NB4 (cell line): Measurements from ENCODE around the gene KLHL30.

ENCODE experiments used
- DNase-seq: peaks from one replicate; pipeline ENCODE4 v3.0.0; 2010; ENCODE audit warnings: low read depth
- H3K4me3 ChIP-seq: one replicate; pipeline ENCODE4 v1.5.1; 2011; ENCODE audit warnings: mild to moderate bottlenecking, low read depth, low read length, moderate library complexity
- MYC ChIP-seq: IDR thresholded peaks from 2 replicates; pipeline ENCODE4 v1.6.1; 2011; ENCODE audit warnings: low read depth, low read length
- POLR2A ChIP-seq: IDR thresholded peaks from 2 replicates; pipeline ENCODE4 v1.6.1; 2011; ENCODE audit warnings: mild to moderate bottlenecking; ENCODE audit not compliant: insufficient read length; ENCODE audit errors: extremely low read depth
- TF ChIP-seq, protein P1 (sequence below): IDR thresholded peaks from one replicate; pipeline ENCODE4 v1.5.1; 2012; ENCODE audit warnings: low read depth, low read length
- TF ChIP-seq, protein P2 (sequence below): IDR thresholded peaks from 2 replicates; pipeline ENCODE4 v1.6.1; 2011; ENCODE audit warnings: low read depth, low read length

The KLHL30 gene

DNA sequence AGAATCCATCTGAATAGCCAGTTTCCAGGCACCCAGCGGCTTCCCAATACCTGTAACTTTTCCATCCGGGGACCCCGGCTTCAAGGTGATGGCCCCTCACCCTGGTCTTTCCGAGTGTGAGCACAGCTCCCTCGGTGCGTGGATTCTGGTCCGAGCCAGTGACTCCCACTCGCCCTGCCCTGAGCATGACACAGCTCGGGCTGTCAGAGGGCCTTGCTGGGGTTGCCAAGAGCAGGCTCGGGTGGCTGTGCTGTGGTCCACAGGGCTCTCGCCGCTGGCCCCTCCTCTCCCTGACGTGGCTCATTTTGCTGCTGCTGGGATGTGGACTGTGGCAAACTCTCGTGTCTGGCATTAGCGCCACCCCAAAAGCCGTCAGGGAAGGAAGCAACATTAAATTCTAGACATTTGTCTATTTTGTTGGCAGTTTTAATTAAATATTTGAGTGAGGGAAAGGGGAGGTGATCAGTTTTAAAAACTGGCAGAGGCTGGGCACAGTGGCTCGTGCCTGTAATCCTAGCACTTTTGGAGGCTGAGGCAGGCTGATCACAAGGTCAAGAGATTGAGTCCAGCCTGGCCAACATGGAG, 43.9 kb upstream of the KLHL30 start:
- TF ChIP-seq MYC (no peak), POLR2A (no peak)
- TF ChIP-seq, protein P1, sequence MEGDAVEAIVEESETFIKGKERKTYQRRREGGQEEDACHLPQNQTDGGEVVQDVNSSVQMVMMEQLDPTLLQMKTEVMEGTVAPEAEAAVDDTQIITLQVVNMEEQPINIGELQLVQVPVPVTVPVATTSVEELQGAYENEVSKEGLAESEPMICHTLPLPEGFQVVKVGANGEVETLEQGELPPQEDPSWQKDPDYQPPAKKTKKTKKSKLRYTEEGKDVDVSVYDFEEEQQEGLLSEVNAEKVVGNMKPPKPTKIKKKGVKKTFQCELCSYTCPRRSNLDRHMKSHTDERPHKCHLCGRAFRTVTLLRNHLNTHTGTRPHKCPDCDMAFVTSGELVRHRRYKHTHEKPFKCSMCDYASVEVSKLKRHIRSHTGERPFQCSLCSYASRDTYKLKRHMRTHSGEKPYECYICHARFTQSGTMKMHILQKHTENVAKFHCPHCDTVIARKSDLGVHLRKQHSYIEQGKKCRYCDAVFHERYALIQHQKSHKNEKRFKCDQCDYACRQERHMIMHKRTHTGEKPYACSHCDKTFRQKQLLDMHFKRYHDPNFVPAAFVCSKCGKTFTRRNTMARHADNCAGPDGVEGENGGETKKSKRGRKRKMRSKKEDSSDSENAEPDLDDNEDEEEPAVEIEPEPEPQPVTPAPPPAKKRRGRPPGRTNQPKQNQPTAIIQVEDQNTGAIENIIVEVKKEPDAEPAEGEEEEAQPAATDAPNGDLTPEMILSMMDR: no peak
- TF ChIP-seq, protein P2, sequence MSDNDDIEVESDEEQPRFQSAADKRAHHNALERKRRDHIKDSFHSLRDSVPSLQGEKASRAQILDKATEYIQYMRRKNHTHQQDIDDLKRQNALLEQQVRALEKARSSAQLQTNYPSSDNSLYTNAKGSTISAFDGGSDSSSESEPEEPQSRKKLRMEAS: no peak
- DNase-seq: no peak
- no peak overlapping the region for H3K4me3 ChIP-seq

DNA sequence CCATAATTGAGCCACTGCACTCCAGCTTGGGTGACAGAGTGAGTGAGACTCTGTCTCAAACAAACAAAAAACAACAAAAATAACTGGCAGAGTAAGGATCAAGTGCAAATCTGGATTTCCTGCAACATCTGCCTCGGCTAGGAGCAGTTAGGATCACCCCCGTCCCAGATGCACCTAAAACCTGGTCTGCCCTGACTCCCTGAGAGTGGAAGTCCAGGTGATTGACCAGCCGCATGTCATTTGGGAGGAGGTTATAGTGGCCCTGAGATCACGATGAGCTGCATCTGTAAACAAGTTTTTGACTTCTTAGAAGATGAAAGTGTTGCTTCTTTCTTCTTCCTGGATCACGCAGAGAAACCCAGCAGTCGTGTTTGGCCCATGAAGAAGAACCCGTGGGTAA, 43.3 kb upstream of the KLHL30 start:
- TF ChIP-seq, protein P2: no peak
- DNase-seq: no peak

DNA sequence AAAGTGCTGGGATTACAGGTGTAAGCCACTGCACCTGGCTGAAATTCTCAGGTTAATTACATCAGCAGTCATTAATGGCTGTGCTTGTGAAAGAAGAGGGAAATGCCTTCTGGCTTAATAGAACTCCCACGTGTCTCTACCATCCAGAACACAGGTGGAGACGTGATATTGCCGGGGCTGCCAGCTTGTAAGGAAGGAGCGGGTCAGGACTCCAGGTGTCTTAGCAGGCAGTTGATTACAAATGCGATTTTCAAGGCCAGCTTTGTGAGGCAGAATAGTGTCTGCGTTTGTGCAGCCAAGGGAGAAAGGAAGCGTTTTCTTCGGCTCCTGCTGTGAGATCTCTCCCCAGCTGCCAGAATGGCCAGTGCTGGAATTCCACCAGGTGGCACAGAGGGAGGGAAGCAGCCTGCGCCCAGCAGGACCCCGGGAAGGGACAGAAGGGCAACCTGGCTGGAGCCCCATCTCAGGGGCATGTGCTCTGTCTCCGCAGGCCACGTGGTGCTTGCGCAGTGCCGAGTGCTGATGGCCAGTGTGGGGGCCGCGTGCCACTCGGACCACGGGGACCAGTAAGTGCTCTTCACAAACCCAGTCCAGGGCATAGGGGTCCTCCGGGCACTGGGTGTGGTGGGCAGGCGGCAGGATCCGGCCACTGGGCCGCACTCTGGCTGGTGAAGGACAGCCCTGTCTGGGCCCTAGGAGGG, 42.0 kb upstream of the KLHL30 start:
- no peak overlapping the region for H3K4me3 ChIP-seq
- TF ChIP-seq, protein P2: no peak
- TF ChIP-seq MYC: no peak
- TF ChIP-seq, protein P1: no peak
- TF ChIP-seq POLR2A: no peak
- DNase-seq: no peak

More for the DNA sequence above, 43.3 kb upstream of the KLHL30 start:
- no peak overlapping the region for H3K4me3 ChIP-seq

DNA sequence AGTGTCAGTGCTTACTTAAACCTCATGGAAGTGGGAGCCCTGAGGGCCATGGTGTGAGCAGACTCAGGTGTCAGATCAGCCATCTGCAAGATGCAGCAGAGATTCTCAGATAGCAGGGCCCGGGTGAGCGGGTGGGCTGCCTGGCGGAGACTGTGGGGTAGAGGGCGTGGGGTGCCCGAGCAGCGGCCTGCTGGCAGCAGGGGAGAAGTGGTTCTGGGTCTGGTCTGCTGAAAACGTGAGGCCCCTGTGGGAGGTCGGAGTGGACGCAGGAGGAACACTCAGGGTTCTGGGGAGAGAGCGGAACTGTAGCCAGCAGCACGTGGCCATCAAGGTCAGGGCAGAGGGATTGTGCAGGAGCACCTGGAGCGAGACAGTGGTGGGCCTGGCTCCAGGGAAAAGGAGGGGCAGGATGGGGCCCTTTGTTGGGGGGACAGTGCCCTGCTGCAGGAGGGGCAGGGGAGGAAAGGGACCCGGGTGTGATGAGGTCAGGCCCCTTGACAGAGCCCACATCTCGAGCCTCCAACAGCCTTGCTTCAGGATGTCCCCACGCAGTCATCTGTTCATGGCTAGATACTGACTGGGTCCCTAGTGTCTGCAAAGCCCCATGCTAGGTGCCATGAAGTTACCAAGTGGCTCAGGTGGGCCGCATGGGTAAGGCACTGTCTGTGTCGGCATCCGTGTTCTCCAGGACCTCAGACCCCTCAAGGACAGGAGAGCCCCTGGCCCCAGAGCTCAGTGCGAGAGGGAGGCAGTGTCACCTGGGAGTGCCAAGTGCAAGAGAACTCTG, 41.1 kb upstream of the KLHL30 start:
- no peak overlapping the region for H3K4me3 ChIP-seq
- TF ChIP-seq POLR2A (no peak), MYC (no peak)
- TF ChIP-seq, protein P2: no peak
- TF ChIP-seq, protein P1: no peak
- no peak for DNase-seq

DNA sequence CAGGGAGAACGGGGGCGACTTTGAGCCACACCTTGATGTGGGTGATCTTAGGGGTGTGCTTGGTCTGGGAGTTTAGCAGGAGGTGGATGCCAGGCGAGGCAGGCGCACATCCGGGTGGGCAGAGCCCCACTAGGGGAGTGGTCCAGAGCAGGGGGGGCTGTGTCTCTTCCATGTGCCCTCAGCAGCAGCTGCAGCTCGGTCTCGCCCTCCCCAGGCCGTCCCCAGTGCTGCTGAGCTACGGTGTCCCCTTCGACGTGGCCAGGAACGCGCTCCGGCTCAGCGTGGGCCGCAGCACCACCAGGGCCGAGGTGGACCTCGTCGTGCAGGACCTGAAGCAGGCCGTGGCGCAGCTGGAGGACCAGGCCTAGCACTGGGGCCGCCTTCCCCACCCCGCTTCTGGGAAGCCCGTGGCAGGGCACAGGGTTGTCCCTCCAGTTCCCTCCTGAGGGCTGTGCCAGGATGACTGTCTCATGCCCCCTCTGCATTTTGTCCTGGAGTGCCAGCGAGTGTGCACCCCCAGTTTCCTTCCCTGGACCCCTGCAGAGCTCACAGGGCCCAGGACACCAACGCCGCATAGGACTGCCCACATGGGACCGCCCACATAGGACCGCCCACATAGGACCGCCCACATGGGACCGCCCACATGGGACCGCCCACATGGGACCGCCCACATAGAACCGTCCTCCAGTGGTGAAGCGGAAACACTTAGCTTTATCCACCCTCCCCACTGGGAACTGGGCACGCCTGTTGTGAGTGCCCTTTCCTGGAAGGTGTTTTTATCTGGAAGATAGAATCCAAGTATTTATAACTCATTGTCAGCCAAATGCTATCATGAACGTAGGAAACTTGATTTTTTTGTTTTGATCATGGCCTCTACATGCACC, 40.2 kb upstream of the KLHL30 start:
- H3K4me3 ChIP-seq: no peak overlapping the region
- TF ChIP-seq, protein P1: no peak
- no peak for TF ChIP-seq POLR2A
- TF ChIP-seq, protein P2: peak; percentile 69
- TF ChIP-seq MYC: no peak
- peak; percentile 75 for DNase-seq
